ENCODE measurements around the gene MAU2. TPM values are rescaled to one million over a fixed set of nuclear protein-coding genes. Genes with fewer than 3 reads are reported as not detected.
"Not testable (repeated sequence)": the region's sequence is repeated elsewhere in the genome, so short reads cannot be mapped to it uniquely, and the experiment has no call there.

Gene MAU2
- total and polyA plus RNA-seq, 2 donors: 16.9 to 29.8 TPM

DNA sequence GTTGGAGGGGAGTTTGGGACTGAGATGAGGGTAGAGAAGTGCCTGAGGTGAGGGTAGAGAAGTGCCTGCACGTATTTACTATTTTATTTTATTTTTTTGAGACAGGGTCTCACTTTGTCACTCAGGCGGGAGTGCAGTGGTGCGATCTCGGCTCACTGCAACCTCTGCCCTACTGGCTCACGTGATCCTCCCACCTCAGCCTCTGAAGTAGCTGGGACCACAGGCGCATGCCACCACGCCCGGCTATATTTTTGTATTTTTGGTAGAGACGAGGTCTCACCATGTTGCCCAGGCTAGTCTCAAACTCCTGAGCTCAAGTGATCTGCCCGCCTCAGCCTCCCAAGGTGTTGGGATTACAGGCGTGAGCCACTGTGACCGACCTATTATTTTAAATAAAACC is 69.1 kb downstream of the MAU2 start:
- H3K4me1 ChIP-seq (ENCODE audit: control insufficient read depth in 2 of 2, insufficient read depth in 2 of 2, low read length in 2 of 2): peaks cover 41 to 78% of the 10 kb centered on the region in 2 donors
- H3K27ac ChIP-seq (ENCODE audit: low read depth in 1 of 2, low read length in 1 of 2): peak overlapping the region in 1 of 2 donors; percentile 27
- peaks cover 5 to 11% of the 10 kb centered on the region in 2 donors for H3K36me3 ChIP-seq (ENCODE audit: control insufficient read depth in 2 of 2, insufficient read depth in 2 of 2, low read length in 1 of 2)
- DNase-seq (ENCODE audit: low read depth in 6 of 9, low spot score in 9 of 9); H3K27me3 ChIP-seq (ENCODE audit: control insufficient read depth in 2 of 2, insufficient read depth in 1 of 2, low read length in 1 of 2); H3K9me3 ChIP-seq (ENCODE audit: control insufficient read depth in 2 of 2, insufficient read depth in 1 of 2, low read length in 1 of 2); H3K4me3 ChIP-seq (ENCODE audit: low read length in 2 of 2): not testable (repeated sequence)
- WGBS: 98% methylated on average over 12 of the region's 12 CpGs

GRCh38 chr19:19394333-19394732 is 73.7 kb downstream of the MAU2 start:
- not testable (repeated sequence) for H3K27me3 ChIP-seq (ENCODE audit: control insufficient read depth in 2 of 2, insufficient read depth in 1 of 2, low read length in 1 of 2); H3K36me3 ChIP-seq (ENCODE audit: control insufficient read depth in 2 of 2, insufficient read depth in 2 of 2, low read length in 1 of 2); H3K4me3 ChIP-seq (ENCODE audit: low read length in 2 of 2); H3K9me3 ChIP-seq (ENCODE audit: control insufficient read depth in 2 of 2, insufficient read depth in 1 of 2, low read length in 1 of 2); DNase-seq (ENCODE audit: low read depth in 6 of 9, low spot score in 9 of 9)
- Histone ChIP-seq H3K4me1 (ENCODE audit: control insufficient read depth in 2 of 2, insufficient read depth in 2 of 2, low read length in 2 of 2) (peaks cover 18 to 51% of the 10 kb centered on the region in 2 donors), H3K27ac (ENCODE audit: low read depth in 1 of 2, low read length in 1 of 2) (peak overlapping the region; percentile 19 to 44)
- WGBS: 96% methylated on average over 7 of the region's 7 CpGs

GRCh38 chr19:19399733-19400433 is 79.3 kb downstream of the MAU2 start:
- Histone ChIP-seq H3K27ac (ENCODE audit: low read depth in 1 of 2, low read length in 1 of 2) (no peak overlapping the region), H3K4me3 (ENCODE audit: low read length in 2 of 2) (no peak overlapping the region)
- no peak for DNase-seq (ENCODE audit: low read depth in 6 of 9, low spot score in 9 of 9)

DNA sequence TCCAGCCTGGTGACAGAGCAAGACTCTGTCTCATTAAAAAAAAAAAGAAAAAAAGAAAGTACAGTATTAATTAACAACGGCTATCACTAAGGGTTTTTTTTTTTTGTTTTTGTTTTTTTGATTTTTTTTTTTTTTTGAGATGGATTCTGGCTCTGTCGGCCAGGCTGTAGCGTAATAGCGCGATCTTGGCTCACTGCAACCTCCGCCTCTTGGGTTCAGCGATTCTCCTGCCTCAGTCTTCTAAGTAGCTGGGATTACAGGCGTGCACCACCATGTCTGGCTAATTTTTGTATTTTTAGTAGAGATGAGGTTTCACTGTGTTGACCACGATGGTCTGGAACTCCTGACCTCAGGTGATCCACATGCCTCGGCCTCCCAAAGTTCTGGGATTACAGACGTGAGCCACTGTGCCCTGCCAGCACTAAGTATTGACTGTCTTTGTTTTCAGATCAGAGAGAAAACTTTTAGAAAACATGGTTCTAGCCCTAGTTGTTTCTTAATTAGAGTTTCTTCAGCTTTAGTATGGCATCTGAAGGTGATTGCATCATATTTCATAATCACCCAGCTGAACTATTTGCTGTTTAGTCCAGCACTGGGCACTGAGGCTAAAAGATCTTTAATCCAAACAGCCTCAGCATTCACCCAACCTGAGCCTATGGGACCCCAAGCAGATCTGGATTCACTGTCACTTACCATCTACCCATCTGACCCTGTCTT is 82.2 kb downstream of the MAU2 start:
- no peaks in the 10 kb centered on the region for H3K36me3 ChIP-seq (ENCODE audit: control insufficient read depth in 2 of 2, insufficient read depth in 2 of 2, low read length in 1 of 2)
- H3K9me3 ChIP-seq (ENCODE audit: control insufficient read depth in 2 of 2, insufficient read depth in 1 of 2, low read length in 1 of 2): peaks cover 0 to 4% of the 10 kb centered on the region in 2 donors
- peaks cover 17 to 25% of the 10 kb centered on the region in 2 donors for H3K4me1 ChIP-seq (ENCODE audit: control insufficient read depth in 2 of 2, insufficient read depth in 2 of 2, low read length in 2 of 2)
- WGBS: 96% methylated on average over 11 of the region's 11 CpGs
- no peaks in the 10 kb centered on the region for H3K27me3 ChIP-seq (ENCODE audit: control insufficient read depth in 2 of 2, insufficient read depth in 1 of 2, low read length in 1 of 2)
- no peak overlapping the region for H3K27ac ChIP-seq (ENCODE audit: low read depth in 1 of 2, low read length in 1 of 2)
- H3K4me3 ChIP-seq (ENCODE audit: low read length in 2 of 2): no peak overlapping the region
- DNase-seq (ENCODE audit: low read depth in 6 of 9, low spot score in 9 of 9): no peak

More at GRCh38 chr19:19399733-19400433, 79.3 kb downstream of the MAU2 start:
- no peaks in the 10 kb centered on the region for H3K9me3 ChIP-seq (ENCODE audit: control insufficient read depth in 2 of 2, insufficient read depth in 1 of 2, low read length in 1 of 2)
- H3K27me3 ChIP-seq (ENCODE audit: control insufficient read depth in 2 of 2, insufficient read depth in 1 of 2, low read length in 1 of 2): no peaks in the 10 kb centered on the region
- peaks cover 5 to 14% of the 10 kb centered on the region in 2 donors for H3K4me1 ChIP-seq (ENCODE audit: control insufficient read depth in 2 of 2, insufficient read depth in 2 of 2, low read length in 2 of 2)
- WGBS: 81% methylated on average over 9 of the region's 9 CpGs
- H3K36me3 ChIP-seq (ENCODE audit: control insufficient read depth in 2 of 2, insufficient read depth in 2 of 2, low read length in 1 of 2): no peaks in the 10 kb centered on the region

- H3K4me1 ChIP-seq (ENCODE audit: control insufficient read depth in 2 of 2, insufficient read depth in 2 of 2, low read length in 2 of 2): peaks cover 17 to 28% of the 10 kb centered on the region in 2 donors
- no peak for DNase-seq (ENCODE audit: low read depth in 6 of 9, low spot score in 9 of 9)
- no peaks in the 10 kb centered on the region for H3K36me3 ChIP-seq (ENCODE audit: control insufficient read depth in 2 of 2, insufficient read depth in 2 of 2, low read length in 1 of 2)
- peaks cover 0 to 4% of the 10 kb centered on the region in 2 donors for H3K9me3 ChIP-seq (ENCODE audit: control insufficient read depth in 2 of 2, insufficient read depth in 1 of 2, low read length in 1 of 2)
- H3K27ac ChIP-seq (ENCODE audit: low read depth in 1 of 2, low read length in 1 of 2): no peak overlapping the region
- H3K4me3 ChIP-seq (ENCODE audit: low read length in 2 of 2): no peak overlapping the region
- no peaks in the 10 kb centered on the region for H3K27me3 ChIP-seq (ENCODE audit: control insufficient read depth in 2 of 2, insufficient read depth in 1 of 2, low read length in 1 of 2)
- 92% methylated on average over 5 of the region's 5 CpGs for WGBS
Observed at GRCh38 chr19:19403373-19403901, 82.8 kb downstream of the MAU2 start.

GRCh38 chr19:19404879-19405860 is 84.5 kb downstream of the MAU2 start, which contains the start of gene GATAD2A:
GATAD2A (plus strand) TSS chr19:19405675; CDS start chr19:19465346, 59,671 bp downstream.
- peak within 1 kb of the TSS; percentile 71 to 91 for H3K27ac ChIP-seq (ENCODE audit: low read depth in 1 of 2, low read length in 1 of 2)
- H3K9me3 ChIP-seq (ENCODE audit: control insufficient read depth in 2 of 2, insufficient read depth in 1 of 2, low read length in 1 of 2): peaks cover 0 to 4% of the 10 kb centered on the region in 2 donors
- peak; percentile 60 to 94 (median 83) for DNase-seq (ENCODE audit: low read depth in 6 of 9, low spot score in 9 of 9)
- H3K4me1 ChIP-seq (ENCODE audit: control insufficient read depth in 2 of 2, insufficient read depth in 2 of 2, low read length in 2 of 2): peaks cover 24 to 34% of the 10 kb centered on the region in 2 donors
- H3K27me3 ChIP-seq (ENCODE audit: control insufficient read depth in 2 of 2, insufficient read depth in 1 of 2, low read length in 1 of 2): no peaks in the 10 kb centered on the region
- H3K36me3 ChIP-seq (ENCODE audit: control insufficient read depth in 2 of 2, insufficient read depth in 2 of 2, low read length in 1 of 2): no peaks in the 10 kb centered on the region
- WGBS: 2% methylated on average over 90 of the region's 90 CpGs
- peak within 1 kb of the TSS; percentile 61 to 95 for H3K4me3 ChIP-seq (ENCODE audit: low read length in 2 of 2)

DNA sequence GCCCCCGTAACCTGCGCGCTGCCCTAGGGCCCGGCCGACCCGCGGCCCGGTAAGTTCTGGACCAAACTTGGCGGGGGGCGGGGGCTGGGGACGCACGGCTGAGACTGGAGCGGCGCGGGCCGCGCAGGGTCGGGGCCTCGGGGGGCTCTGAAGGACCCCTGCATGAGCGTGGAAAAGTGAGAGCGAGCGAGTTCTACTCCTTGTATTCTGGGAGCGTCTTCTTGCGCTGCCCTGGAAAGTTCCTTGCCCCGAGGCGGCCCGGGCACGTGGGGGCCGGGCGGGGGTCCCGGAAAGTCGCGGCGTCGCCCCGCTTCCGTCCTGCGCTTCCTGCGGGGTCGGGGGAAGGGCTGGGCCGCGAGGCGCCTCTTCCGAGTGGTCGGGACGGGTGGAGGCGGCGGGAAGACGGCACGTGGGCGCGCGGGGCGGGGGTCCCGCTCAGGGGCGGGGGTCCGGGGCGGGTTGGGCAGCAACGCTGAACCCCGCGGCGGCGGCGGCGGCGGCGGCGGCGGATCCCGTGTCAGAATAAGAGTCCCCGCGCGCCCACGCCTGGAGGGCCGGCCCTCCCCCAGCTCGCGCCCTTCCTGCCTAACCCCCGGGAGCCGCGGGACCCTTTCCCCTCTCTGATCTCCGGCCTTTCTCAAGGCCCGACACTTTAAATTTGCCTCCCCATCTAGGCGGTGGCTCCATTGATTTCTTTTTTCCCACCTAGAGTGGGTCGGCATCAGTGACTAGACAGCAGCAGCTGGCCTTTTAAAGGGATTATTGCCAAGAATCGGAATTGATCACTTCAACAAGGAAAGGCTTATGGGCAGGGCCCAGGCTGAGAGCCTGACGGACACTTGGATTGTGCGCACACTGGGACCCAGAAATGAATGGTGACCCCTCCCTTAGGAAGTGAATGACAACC is 85.6 kb downstream of the MAU2 start:
- peak overlapping the region; percentile 61 to 95 for H3K4me3 ChIP-seq (ENCODE audit: low read length in 2 of 2)
- H3K36me3 ChIP-seq (ENCODE audit: control insufficient read depth in 2 of 2, insufficient read depth in 2 of 2, low read length in 1 of 2): no peaks in the 10 kb centered on the region
- no peaks in the 10 kb centered on the region for H3K27me3 ChIP-seq (ENCODE audit: control insufficient read depth in 2 of 2, insufficient read depth in 1 of 2, low read length in 1 of 2)
- H3K9me3 ChIP-seq (ENCODE audit: control insufficient read depth in 2 of 2, insufficient read depth in 1 of 2, low read length in 1 of 2): peaks cover 0 to 4% of the 10 kb centered on the region in 2 donors
- peaks cover 24 to 38% of the 10 kb centered on the region in 2 donors for H3K4me1 ChIP-seq (ENCODE audit: control insufficient read depth in 2 of 2, insufficient read depth in 2 of 2, low read length in 2 of 2)
- H3K27ac ChIP-seq (ENCODE audit: low read depth in 1 of 2, low read length in 1 of 2): peak overlapping the region; percentile 69 to 91
- peak in 3 of 9 donors; percentile 45 to 62 (median 45) for DNase-seq (ENCODE audit: low read depth in 6 of 9, low spot score in 9 of 9)
- WGBS: 1% methylated on average over 87 of the region's 87 CpGs

Data from thymus (tissue), 11 donors.